HG02571 (cell line): ENCODE results near the gene UBA52.

ENCODE experiments used
- ATAC-seq: cut with Tn5 transposase; IDR thresholded peaks from one replicate; pipeline ENCODE4 v1.9.1; 2021; ENCODE audit warnings: mild to moderate bottlenecking, moderate library complexity; ENCODE audit not compliant: unreplicated experiment

Gene UBA52

GRCh38 chr19:18607226-18608101 is 35.8 kb downstream of the UBA52 start:
- ATAC-seq: no peak

DNA sequence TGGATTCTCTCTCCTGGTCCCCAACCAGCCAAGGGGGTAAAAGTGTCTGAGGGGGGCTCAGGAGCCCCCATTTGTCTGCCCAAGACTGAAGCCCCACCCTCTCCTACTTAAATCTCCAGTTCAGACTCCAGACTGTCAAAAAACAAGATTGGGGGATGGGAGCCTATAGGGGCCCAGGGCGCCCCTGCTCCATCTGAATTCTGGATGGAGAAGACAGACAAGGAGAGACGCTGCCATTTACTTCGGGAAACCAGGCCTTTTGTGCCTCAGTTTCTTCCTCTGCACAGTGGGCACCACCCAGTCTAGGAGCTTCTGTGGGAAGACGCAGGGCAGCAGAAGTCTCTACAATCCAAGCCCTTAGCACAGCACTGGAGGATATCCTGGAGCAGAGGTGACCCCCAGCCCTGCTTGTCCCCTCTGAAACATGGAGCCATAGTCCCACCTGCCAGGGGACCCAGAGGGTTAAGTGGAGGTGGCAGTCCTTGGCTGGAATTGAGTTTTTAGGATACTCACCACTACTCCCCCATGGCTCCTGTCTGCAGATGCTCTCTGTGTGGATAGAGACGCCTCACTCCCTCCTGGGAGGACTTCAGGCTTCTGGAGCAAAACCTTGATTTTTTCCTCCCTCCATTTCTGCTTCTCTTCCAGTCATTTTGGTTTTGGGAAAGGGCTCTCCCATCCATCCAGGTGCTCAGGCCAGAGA is 36.6 kb downstream of the UBA52 start:
- no peak for ATAC-seq

DNA sequence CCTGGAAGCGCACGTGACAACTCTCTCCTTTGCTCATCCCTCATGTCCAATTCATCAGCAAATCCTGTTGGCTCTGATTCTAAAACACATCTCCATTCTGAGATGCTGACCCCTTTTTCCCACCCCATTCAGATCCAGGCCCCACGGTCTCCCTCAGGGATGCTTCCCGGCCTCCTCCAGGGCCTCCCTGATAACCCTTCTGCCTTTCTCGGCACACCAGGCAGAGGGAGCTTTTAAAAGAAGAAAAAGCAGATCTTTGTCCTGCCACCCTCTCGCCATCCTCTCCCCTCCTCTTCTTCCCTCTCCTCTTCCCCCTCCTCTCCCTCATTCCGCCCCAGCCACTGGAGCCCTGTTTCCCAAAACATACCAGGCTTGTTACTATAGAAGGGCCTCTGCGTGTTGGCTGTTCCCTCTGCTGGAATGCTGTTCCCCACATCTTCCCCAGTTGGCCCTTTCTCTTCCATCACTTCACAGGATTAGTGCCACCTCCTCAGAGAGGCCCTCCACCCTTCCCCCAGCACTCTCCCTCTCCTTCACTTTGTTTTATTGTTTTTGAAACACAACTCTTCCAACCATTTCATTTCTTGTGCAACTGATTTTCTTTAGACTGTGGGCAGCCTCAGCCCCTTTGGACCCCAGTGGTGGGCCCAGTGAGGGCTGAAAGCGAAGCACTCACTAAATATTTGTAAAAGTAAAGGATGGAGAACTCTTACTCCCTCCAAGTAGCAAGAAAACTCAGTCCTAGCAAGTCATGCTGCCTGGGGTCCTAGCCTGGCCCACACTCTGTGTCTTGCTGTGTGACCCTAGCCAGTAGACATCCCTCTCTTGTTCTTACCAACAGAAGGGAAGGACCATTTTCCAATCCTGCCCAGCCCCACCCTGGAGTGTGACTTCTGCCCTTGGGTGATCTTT is 37.4 kb downstream of the UBA52 start:
- no peak for ATAC-seq

DNA sequence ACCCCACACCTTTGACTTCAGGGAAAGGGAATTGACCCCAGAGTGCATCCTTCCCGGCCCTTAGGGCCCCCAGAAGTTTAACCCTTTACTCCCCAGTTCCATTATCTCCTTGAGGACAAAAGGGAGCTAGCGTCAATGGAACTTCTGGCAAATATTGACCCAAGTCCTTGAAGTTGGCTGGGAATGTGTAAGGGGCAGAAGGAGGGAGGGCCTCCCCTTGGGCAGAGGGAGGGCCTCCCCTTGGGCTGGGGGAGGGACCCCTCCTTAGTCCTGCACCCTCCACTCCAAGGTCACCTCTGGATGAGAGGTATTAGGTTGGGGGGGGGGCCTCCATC is 38.0 kb downstream of the UBA52 start:
- ATAC-seq: no peak

DNA sequence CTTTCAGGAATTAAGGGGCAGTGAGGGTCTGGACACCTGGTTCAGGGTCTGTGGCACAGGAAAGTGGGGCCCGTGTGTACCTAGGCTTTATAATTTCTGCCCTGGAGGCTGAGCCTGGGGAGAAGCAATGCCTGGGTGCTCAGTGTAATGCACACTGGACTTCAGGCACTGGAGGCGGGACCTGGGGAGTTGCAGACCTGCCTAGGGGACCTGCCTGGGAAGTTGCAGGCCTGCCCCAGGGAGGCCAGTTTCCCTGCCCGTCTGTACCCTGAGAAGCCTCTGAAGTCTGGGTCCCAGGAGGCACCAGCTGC is 38.5 kb downstream of the UBA52 start:
- ATAC-seq: no peak

DNA sequence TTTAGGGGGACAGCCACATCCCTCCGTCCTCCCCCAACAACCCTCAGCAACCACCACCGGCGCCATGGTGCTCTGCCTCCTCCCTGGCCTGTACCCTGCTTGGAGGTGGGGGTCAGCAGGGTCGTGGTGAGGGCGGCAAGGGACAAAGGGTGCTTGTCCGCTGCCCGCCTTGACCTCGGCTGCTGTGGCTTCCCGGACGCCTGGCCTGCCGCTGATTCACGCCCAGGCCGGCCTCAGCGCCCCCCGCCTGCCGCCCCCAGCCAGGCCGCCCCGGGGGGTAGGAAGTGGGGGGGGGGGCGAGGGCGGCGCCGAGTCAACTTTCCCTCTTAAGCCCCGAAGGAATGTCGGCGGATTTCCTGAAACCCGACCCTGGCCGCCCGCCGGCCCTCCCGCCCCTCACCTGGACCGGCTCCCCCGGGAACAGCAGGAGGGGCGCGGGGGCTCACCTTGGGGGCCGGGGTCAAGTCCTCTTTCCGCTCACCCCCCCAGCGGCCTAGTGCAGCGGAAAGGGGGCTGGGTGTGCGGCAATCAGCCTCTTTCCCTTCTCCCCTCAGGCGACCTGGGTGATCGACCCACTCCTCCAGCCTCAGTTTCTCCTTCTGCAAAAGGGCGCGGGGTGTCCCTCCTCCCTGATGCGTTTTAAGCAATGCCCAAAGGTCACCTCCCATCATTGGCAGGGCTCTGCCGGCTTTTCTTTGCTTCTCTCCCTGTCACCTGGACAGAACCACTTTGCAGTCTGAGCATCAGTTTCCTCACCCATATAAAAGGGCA is 39.1 kb downstream of the UBA52 start:
- no peak for ATAC-seq

- ATAC-seq: no peak
These were observed 39.8 kb downstream of the UBA52 start for GRCh38 chr19:18611327-18612050.

DNA sequence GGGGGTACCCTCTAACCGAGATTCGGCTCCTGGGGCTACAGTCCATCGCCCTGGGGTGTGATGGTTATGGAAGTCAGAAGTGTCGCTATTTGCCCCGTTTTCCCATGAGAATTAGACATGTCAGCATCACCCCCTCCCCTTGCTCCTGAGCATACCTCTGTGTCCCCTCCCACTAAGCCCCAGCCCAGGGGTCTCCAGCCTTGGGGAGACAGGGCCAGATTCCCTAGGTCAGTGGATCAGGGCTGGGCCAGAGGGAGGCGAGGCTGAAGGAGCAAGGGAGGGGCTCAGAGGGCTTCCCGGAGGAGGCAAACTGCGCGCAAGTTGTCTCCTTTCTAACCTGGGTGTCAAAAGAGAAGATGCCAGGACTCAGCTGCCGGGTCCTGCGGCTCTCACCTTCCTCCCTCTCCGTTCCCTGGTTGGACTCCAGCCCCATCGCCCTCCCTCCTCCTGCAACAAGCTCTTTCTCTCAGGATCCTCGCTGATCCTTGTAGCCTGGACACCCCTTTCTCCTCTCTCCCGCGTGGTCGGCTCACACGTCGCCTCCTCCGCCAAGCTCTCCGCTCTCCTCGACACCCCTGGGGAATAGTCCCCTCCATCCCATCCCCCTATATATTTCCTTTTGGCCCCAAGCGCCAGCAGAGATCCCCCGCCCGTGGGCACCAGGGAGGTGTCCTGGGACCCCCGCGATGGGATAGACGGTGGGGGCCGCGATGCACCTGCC is 40.6 kb downstream of the UBA52 start:
- ATAC-seq: no peak

GRCh38 chr19:18612772-18613588 is 41.3 kb downstream of the UBA52 start, which contains the start of gene TMEM59L:
TMEM59L (plus strand) TSS chr19:18612870; CDS start chr19:18612959, 89 bp downstream.
- no peak for ATAC-seq

- no peak for ATAC-seq
These were observed 42.1 kb downstream of the UBA52 start for GRCh38 chr19:18613589-18614234.

GRCh38 chr19:18616023-18616422 is 44.4 kb downstream of the UBA52 start:
- ATAC-seq: no peak

DNA sequence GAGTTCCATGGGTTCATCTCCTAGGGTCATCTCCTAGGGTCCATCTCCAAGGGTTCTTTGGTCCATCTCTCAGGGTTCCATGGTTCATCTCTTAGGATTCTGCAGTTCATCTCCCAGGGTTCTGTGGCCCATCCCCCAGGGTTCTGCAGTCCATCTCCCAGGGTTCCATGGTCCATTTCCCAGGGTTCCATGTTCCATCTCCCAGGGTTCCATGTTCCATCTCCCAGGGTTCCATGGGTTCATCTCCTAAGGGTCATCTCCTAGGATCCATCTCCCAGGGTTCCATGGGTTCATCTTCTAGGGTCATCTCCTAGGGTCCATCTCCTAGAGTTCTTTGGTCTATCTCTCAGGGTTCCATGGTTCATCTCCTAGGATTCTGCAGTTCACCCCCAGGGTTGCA is 45.9 kb downstream of the UBA52 start:
- ATAC-seq: no peak

DNA sequence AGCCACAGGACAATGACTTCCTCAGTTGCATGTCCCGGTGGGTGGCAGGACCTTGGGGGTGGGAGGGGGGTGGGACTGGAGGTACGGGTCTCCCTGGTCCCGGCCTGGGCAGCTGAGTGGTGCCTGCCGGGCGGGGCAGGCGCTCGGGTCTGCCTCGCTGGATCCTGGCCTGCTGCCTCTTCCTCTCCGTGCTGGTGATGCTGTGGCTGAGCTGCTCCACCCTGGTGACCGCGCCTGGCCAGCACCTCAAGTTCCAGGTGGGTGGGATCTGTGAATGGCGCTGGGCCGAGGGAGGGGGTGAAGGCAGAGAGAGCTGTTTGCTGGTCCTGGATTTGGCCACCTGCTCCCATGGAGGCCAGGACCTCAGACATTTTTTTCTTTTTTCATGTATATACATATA is 46.6 kb downstream of the UBA52 start:
- ATAC-seq: no peak

- no peak for ATAC-seq
These were observed 48.7 kb downstream of the UBA52 start for GRCh38 chr19:18620311-18620710.

DNA sequence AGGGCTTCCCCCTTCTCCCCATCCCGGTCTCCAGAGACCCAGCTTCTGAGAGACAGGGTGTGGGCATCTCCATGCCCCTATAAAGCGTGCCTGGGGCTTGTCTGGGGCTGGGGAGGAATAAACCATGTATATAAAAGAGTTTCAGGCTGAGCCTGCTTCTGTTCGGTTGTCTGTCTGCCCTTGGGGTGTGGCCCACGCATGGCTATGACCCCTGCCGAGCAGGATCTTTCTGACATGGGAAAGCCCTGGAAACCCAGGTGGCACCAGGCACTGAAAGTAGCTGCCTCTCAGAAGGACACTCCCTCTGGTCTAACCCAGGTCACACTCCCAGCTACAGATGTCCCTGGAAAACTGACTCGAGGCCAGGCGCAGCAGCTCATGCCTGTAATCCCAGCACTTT is 49.2 kb downstream of the UBA52 start:
- ATAC-seq: no peak

GRCh38 chr19:18626906-18627305 is 55.2 kb downstream of the UBA52 start:
- ATAC-seq: no peak
